SK-N-SH treated with all-trans-retinoic acid at 6 μM for 48 hours (cell line): ENCODE results near the gene CUL2.
"Not testable (repeated sequence)": the region's sequence is repeated elsewhere in the genome, so short reads cannot be mapped to it uniquely, and the experiment has no call there.

Experiments used
- ATAC-seq: fragments of 200-7000 bp; cut with Tn5 transposase; 3 replicates; pipeline ENCODE4 v1.9.1; 2020; ENCODE audit warnings: mild to moderate bottlenecking, moderate library complexity
- ARNTL ChIP-seq: fragments of 450-650 bp; formaldehyde crosslinking; IDR thresholded peaks from 2 replicates; pipeline ENCODE4 v1.5.0; 2020; ENCODE audit warnings: low read depth, mild to moderate bottlenecking, moderate library complexity, borderline replicate concordance
- CSDC2 ChIP-seq: fragments of 250-450 bp; sonication (Bioruptor Pico); IDR thresholded peaks from 2 replicates; pipeline ENCODE4 v1.5.0; 2020; ENCODE audit warnings: mild to moderate bottlenecking, moderate library complexity
- ESRRG ChIP-seq: fragments of 250-450 bp; sonication (Bioruptor Pico); IDR thresholded peaks from 2 replicates; pipeline ENCODE4 v1.6.1; 2021; ENCODE audit warnings: mild to moderate bottlenecking
- GLIS3 ChIP-seq: fragments of 250-450 bp; sonication (Bioruptor Pico); IDR thresholded peaks from 2 replicates; pipeline ENCODE4 v1.5.0; 2020; ENCODE audit warnings: mild to moderate bottlenecking, moderate library complexity
- ISL1 ChIP-seq: fragments of 250-450 bp; sonication (Bioruptor Pico); IDR thresholded peaks from 2 replicates; pipeline ENCODE4 v2.1.2; 2022; ENCODE audit warnings: mild to moderate bottlenecking, moderate library complexity
- OSR1 ChIP-seq: fragments of 250-450 bp; sonication (Bioruptor Pico); IDR thresholded peaks from 2 replicates; pipeline ENCODE4 v1.8.0; 2022; ENCODE audit warnings: moderate library complexity, mild to moderate bottlenecking, inconsistent platforms
- PPARA ChIP-seq: fragments of 250-450 bp; sonication (Bioruptor Pico); IDR thresholded peaks from 2 replicates; pipeline ENCODE4 v1.5.0; 2020; ENCODE audit warnings: mild to moderate bottlenecking, borderline replicate concordance
- RARB ChIP-seq: fragments of 250-450 bp; sonication (Bioruptor Pico); IDR thresholded peaks from 2 replicates; pipeline ENCODE4 v1.8.0; 2021; ENCODE audit warnings: mild to moderate bottlenecking, moderate library complexity
- SNAI2 ChIP-seq: fragments of 250-450 bp; sonication (Bioruptor Pico); IDR thresholded peaks from 2 replicates; pipeline ENCODE4 v1.5.0; 2020; ENCODE audit warnings: mild to moderate bottlenecking, moderate library complexity
- TCF4 ChIP-seq: fragments of 250-450 bp; sonication (Bioruptor Pico); IDR thresholded peaks from 2 replicates; pipeline ENCODE4 v1.8.0; 2021; ENCODE audit warnings: mild to moderate bottlenecking, moderate library complexity, borderline replicate concordance
- TOX ChIP-seq: fragments of 250-450 bp; sonication (Bioruptor Pico); IDR thresholded peaks from 2 replicates; pipeline ENCODE4 v1.8.0; 2021; ENCODE audit warnings: mild to moderate bottlenecking, moderate library complexity, borderline replicate concordance
- ZC3H10 ChIP-seq: fragments of 250-450 bp; sonication (Bioruptor Pico); IDR thresholded peaks from 2 replicates; pipeline ENCODE4 v1.5.1; 2021; ENCODE audit warnings: mild to moderate bottlenecking, moderate library complexity
- ZFP3 ChIP-seq: fragments of 250-450 bp; sonication (Bioruptor Pico); IDR thresholded peaks from 2 replicates; pipeline ENCODE4 v1.5.0; 2020; ENCODE audit warnings: mild to moderate bottlenecking, moderate library complexity
- ZFP30 ChIP-seq: fragments of 450-650 bp; formaldehyde crosslinking; IDR thresholded peaks from 2 replicates; pipeline ENCODE4 v1.5.0; 2022; ENCODE audit warnings: mild to moderate bottlenecking, moderate library complexity
- ZNF565 ChIP-seq: fragments of 450-650 bp; formaldehyde crosslinking; conservative IDR thresholded peaks from 2 replicates; pipeline ENCODE4 v1.5.0; 2020; ENCODE audit warnings: low read depth, mild to moderate bottlenecking, moderate library complexity
- ZNF70 ChIP-seq: fragments of 450-650 bp; formaldehyde crosslinking; IDR thresholded peaks from 2 replicates; pipeline ENCODE4 v1.5.0; 2020; ENCODE audit warnings: mild to moderate bottlenecking, moderate library complexity
- ZNF8 ChIP-seq: fragments of 450-650 bp; formaldehyde crosslinking; IDR thresholded peaks from 2 replicates; pipeline ENCODE4 v1.5.0; 2020; ENCODE audit warnings: mild to moderate bottlenecking, moderate library complexity
- TF ChIP-seq, protein P1 (sequence below): fragments of 250-450 bp; sonication (Bioruptor Pico); IDR thresholded peaks from 2 replicates; pipeline ENCODE4 v1.5.1; 2021; ENCODE audit warnings: mild to moderate bottlenecking, moderate library complexity
- TF ChIP-seq, protein P2 (sequence below): fragments of 250-450 bp; sonication (Bioruptor Pico); IDR thresholded peaks from 2 replicates; pipeline ENCODE4 v1.5.1; 2020; ENCODE audit warnings: low read depth, mild to moderate bottlenecking, moderate library complexity
- TF ChIP-seq, protein P3 (sequence below): fragments of 250-450 bp; sonication (Bioruptor Pico); IDR thresholded peaks from 2 replicates; pipeline ENCODE4 v1.5.0; 2020; ENCODE audit warnings: mild to moderate bottlenecking, moderate library complexity
- TF ChIP-seq, protein P4 (sequence below): fragments of 250-450 bp; sonication (Bioruptor Pico); IDR thresholded peaks from 2 replicates; pipeline ENCODE4 v1.8.0; 2020; ENCODE audit warnings: mild to moderate bottlenecking, moderate library complexity, borderline replicate concordance

Gene CUL2

DNA sequence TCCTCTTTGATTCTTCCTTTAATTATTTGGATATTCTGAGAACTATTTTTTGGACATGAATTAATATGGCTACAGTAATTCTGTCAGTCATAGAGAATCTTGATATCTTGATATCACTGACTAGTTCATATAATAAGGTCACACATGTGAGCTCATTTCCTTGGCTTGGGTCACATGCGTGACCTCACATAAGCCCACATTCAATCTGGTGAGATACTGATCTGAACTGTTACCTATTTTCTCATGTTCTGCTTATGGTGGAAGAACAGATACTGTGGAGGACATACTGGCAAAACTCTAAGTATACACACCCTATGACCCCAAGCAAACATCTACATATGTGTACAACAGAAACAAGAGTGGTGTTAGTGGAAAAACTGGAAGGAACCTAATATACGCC is 44.1 kb downstream of the CUL2 start (continued):
- TF ChIP-seq TOX (CRISPR knock-in tag) (no peak), CSDC2 (CRISPR knock-in tag) (no peak), GLIS3 (CRISPR knock-in tag) (no peak), ISL1 (CRISPR knock-in tag) (no peak), ZNF8 (CRISPR knock-in tag) (no peak)

DNA sequence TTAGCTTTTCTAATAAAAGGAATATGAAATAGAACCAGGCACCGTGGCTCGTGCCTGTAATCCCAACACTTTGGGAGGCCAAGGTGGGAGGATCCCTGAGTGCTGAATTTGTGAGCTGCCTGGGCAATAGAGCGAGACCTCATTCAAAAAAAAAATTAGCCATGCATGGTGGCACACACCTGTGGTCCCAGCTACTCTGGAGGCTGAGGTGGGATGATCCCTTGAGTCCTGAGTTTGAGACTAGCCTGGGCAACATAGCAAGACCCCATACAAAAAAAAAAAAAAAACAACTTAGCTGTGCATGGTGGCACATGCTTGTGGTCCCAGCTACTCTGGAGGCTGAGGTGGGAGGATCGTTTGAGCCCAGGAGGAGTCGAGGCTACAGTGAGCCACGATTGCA is 44.9 kb downstream of the CUL2 start:
- not testable (repeated sequence) for ATAC-seq

DNA sequence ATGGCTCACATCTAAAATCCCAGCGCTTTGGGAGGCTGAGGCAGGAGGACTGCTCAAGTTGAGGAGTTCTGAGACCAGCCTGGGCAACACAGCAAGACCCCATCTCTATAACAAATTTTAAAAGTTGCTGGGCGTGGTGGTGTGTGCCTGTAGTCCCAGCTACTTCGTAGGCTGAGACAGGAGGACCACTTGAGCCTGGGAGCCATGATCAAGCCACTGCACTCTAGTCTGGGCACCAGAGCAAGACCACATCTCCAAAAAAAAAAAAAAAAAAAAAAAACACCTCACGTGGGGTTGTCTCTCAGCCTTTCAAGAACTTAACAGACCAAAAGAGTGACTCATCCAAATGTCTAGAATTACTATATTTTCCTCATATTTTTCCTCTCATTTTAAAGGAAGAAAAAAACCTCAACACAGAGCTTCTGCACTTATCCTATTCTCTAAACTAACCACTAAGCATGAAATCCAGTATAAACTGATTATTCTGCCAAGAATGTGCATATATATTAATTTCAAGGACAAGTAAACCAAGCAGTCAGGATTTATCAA is 46.3 kb downstream of the CUL2 start:
- ATAC-seq = peak; percentile 35; the same call in 1 of the 3 replicates
- TF ChIP-seq TCF4 (CRISPR knock-in tag) = no peak
- TF ChIP-seq GLIS3 (CRISPR knock-in tag) = no peak
- TF ChIP-seq CSDC2 (CRISPR knock-in tag) = no peak

DNA sequence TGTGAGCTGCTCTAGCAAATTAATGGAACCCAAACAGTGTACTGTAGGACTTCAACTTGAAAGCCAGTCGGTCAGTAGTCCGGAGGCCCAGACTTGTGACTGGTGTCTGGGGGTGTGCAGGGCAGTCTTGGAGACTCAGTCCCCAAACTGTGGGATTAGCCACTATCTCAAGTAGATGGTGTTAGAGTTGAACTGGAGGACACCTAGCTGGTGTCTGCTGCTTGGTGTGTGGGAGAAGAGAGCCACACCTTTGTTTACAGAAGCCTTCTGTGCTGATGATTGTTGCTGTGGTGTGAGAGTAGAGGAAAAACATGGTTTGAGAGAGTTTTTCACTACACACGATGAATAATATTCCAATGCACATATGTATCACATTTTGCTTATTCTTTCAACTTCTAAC is 47.4 kb downstream of the CUL2 start:
- no peak for TF ChIP-seq OSR1 (CRISPR knock-in tag)
- TF ChIP-seq, protein P1, sequence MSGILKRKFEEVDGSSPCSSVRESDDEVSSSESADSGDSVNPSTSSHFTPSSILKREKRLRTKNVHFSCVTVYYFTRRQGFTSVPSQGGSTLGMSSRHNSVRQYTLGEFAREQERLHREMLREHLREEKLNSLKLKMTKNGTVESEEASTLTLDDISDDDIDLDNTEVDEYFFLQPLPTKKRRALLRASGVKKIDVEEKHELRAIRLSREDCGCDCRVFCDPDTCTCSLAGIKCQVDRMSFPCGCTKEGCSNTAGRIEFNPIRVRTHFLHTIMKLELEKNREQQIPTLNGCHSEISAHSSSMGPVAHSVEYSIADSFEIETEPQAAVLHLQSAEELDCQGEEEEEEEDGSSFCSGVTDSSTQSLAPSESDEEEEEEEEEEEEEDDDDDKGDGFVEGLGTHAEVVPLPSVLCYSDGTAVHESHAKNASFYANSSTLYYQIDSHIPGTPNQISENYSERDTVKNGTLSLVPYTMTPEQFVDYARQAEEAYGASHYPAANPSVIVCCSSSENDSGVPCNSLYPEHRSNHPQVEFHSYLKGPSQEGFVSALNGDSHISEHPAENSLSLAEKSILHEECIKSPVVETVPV (CRISPR knock-in tag) = no peak
- no peak for TF ChIP-seq ZNF8 (CRISPR knock-in tag)
- TF ChIP-seq SNAI2 (CRISPR knock-in tag) = no peak
- TF ChIP-seq, protein P2, sequence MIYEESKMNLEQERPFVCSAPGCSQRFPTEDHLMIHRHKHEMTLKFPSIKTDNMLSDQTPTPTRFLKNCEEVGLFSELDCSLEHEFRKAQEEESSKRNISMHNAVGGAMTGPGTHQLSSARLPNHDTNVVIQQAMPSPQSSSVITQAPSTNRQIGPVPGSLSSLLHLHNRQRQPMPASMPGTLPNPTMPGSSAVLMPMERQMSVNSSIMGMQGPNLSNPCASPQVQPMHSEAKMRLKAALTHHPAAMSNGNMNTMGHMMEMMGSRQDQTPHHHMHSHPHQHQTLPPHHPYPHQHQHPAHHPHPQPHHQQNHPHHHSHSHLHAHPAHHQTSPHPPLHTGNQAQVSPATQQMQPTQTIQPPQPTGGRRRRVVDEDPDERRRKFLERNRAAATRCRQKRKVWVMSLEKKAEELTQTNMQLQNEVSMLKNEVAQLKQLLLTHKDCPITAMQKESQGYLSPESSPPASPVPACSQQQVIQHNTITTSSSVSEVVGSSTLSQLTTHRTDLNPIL = no peak
- no peak for TF ChIP-seq CSDC2 (CRISPR knock-in tag)
- TF ChIP-seq, protein P3, sequence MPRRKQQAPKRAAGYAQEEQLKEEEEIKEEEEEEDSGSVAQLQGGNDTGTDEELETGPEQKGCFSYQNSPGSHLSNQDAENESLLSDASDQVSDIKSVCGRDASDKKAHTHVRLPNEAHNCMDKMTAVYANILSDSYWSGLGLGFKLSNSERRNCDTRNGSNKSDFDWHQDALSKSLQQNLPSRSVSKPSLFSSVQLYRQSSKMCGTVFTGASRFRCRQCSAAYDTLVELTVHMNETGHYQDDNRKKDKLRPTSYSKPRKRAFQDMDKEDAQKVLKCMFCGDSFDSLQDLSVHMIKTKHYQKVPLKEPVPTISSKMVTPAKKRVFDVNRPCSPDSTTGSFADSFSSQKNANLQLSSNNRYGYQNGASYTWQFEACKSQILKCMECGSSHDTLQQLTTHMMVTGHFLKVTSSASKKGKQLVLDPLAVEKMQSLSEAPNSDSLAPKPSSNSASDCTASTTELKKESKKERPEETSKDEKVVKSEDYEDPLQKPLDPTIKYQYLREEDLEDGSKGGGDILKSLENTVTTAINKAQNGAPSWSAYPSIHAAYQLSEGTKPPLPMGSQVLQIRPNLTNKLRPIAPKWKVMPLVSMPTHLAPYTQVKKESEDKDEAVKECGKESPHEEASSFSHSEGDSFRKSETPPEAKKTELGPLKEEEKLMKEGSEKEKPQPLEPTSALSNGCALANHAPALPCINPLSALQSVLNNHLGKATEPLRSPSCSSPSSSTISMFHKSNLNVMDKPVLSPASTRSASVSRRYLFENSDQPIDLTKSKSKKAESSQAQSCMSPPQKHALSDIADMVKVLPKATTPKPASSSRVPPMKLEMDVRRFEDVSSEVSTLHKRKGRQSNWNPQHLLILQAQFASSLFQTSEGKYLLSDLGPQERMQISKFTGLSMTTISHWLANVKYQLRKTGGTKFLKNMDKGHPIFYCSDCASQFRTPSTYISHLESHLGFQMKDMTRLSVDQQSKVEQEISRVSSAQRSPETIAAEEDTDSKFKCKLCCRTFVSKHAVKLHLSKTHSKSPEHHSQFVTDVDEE (CRISPR knock-in tag) = no peak
- TF ChIP-seq ZNF565 = no peak
- no peak for TF ChIP-seq ISL1 (CRISPR knock-in tag)
- TF ChIP-seq, protein P4, sequence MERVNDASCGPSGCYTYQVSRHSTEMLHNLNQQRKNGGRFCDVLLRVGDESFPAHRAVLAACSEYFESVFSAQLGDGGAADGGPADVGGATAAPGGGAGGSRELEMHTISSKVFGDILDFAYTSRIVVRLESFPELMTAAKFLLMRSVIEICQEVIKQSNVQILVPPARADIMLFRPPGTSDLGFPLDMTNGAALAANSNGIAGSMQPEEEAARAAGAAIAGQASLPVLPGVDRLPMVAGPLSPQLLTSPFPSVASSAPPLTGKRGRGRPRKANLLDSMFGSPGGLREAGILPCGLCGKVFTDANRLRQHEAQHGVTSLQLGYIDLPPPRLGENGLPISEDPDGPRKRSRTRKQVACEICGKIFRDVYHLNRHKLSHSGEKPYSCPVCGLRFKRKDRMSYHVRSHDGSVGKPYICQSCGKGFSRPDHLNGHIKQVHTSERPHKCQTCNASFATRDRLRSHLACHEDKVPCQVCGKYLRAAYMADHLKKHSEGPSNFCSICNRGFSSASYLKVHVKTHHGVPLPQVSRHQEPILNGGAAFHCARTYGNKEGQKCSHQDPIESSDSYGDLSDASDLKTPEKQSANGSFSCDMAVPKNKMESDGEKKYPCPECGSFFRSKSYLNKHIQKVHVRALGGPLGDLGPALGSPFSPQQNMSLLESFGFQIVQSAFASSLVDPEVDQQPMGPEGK = no peak
- no peak for TF ChIP-seq TOX (CRISPR knock-in tag)
- no peak for TF ChIP-seq PPARA (CRISPR knock-in tag)
- no peak for TF ChIP-seq ZFP30
- TF ChIP-seq ESRRG (CRISPR knock-in tag) = no peak
- TF ChIP-seq RARB = no peak
- no peak for TF ChIP-seq ZC3H10
- TF ChIP-seq ARNTL (CRISPR knock-in tag) = no peak
- TF ChIP-seq, all 23 proteins: peak for 0
- no peak for ATAC-seq

DNA sequence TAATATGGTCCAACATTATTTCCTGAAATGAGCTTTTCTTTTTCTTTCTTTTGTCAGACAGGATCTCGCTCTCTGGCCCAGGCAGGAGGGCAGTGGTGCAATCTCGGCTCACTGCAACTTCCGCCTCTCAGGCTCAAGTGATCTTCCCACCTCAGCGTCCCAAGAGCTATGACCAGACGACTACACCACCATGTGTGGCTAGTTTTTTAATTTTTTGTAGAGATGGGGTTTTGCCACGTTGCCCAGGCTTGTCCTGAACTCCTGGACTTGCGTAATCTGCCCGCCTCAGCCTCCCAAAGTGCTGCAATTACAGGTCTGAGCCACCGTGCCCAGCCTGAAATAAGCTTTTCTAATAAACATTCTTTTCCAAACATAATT is 48.6 kb downstream of the CUL2 start:
- TF ChIP-seq ZFP3 (CRISPR knock-in tag) (0 out of 2 replicates have a peak, but pooled peaks have one; percentile 50), ZNF70 (CRISPR knock-in tag) (no peak)
- no peak; the same call in 2 of the 3 replicates for ATAC-seq
